ENCODE data around the gene ID4. TPM values are rescaled to one million over a fixed set of nuclear protein-coding genes. Genes with fewer than 3 reads are reported as not detected.

The ID4 gene
- total and polyA plus RNA-seq, 12 donors, result 1.2 to 9.6 (median 3.1) TPM

- Histone ChIP-seq H3K27ac (no peak overlapping the region), H3K4me3 (no peak overlapping the region), H3K27me3 (peaks cover 0 to 82% (median 49%) of the 10 kb centered on the region in 7 donors), H3K9me3 (no peaks in the 10 kb centered on the region), H3K4me1 (peaks cover 0 to 23% (median 11%) of the 10 kb centered on the region in 9 donors), H3K36me3 (no peaks in the 10 kb centered on the region)
- ATAC-seq (no peak), DNase-seq (no peak)
- intact Hi-C loops (cut with DNase I), result loop anchor here in 3 of 10 donors (5.0 to 10.0 kb wide), 3 partner anchors 34 to 846 kb away; no protein-coding TSS in a partner anchor
- WGBS, 2 donors, result 70 to 71% methylated on average over 3 of the region's 3 CpGs
- no peak for TF ChIP-seq CTCF (IDR thresholded peaks at IDR 0.05)
Measured at GRCh38 chr6:19841181-19841580, 4.0 kb downstream of the ID4 start.

- Histone ChIP-seq H3K27me3 (peaks cover 0 to 73% (median 45%) of the 10 kb centered on the region in 7 donors), H3K4me3 (no peak overlapping the region), H3K27ac (no peak overlapping the region), H3K4me1 (peaks cover 0 to 16% (median 11%) of the 10 kb centered on the region in 9 donors), H3K36me3 (no peaks in the 10 kb centered on the region), H3K9me3 (no peaks in the 10 kb centered on the region)
- ATAC-seq, result no peak
- no peak for DNase-seq
- no peak for TF ChIP-seq CTCF (IDR thresholded peaks at IDR 0.05)
- intact Hi-C loops (cut with DNase I), result loop anchor here in 3 of 10 donors (5.0 to 10.0 kb wide), 3 partner anchors 35 to 847 kb away; no protein-coding TSS in a partner anchor
- 47 to 56% methylated on average over 4 of the region's 4 CpGs for WGBS, 2 donors
Measured at GRCh38 chr6:19842030-19842615, 5.0 kb downstream of the ID4 start.

- intact Hi-C loops (cut with DNase I), result loop anchor here in 3 of 10 donors (5.0 to 10.0 kb wide), 3 partner anchors 37 to 850 kb away; no protein-coding TSS in a partner anchor
- 77 to 84% methylated on average over 2 of the region's 2 CpGs for WGBS, 2 donors
- DNase-seq (no peak), ATAC-seq (no peak)
- TF ChIP-seq CTCF (IDR thresholded peaks at IDR 0.05), result no peak
- no peak overlapping the region for H3K4me3 ChIP-seq
- peaks cover 0 to under 1% (median 0%) of the 10 kb centered on the region in 9 donors for H3K4me1 ChIP-seq
- no peak overlapping the region for H3K27ac ChIP-seq
- H3K9me3 ChIP-seq, result no peaks in the 10 kb centered on the region
- H3K27me3 ChIP-seq, result peaks cover 0 to 47% (median 27%) of the 10 kb centered on the region in 7 donors
- no peaks in the 10 kb centered on the region for H3K36me3 ChIP-seq
Measured at GRCh38 chr6:19844689-19845088, 7.5 kb downstream of the ID4 start.

DNA sequence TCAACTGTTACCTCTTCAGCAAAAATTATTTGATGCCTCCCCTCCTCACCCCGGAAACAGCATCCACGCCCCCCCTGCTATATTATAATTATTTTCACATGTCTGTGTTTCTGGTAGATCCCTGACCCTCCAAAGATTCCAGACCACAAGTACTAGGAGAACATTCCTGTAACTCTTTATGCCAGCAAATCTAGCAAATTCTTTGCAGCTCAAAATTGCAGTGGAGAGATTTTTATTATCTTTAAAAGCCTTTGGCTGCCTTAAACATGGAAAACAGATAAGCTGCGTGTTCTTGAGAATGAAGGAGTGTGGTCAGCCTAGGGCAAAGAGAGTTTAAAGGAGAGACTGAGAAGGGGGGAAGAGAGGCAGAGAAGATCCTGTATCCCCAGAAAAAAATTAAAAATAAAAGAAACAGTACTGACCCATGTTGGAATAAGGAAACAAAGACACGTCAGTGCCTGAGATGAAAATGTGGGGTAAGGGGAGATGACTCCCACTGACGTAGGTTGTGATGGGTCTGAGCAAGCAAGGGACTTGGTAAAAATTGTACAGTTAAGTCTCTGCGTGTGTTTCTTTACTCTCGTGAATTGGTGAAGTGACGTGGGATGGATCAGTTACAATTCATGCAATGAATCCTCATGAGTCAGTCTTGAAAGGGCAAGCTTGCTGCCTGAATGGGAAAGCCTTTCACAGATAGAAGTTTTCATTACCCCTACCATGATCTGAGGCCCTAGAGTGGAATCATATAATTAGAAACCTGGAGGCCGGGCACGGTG lies 8.3 kb downstream of the ID4 start:
- Histone ChIP-seq H3K36me3 (no peaks in the 10 kb centered on the region), H3K27me3 (peaks cover 0 to 41% (median 19%) of the 10 kb centered on the region in 7 donors), H3K4me1 (no peaks in the 10 kb centered on the region), H3K4me3 (no peak overlapping the region), H3K9me3 (no peaks in the 10 kb centered on the region), H3K27ac (peak overlapping the region in 1 of 10 donors; percentile 19)
- TF ChIP-seq CTCF (IDR thresholded peaks at IDR 0.05), result no peak
- ATAC-seq (no peak), DNase-seq (no peak)
- WGBS, 2 donors, result 88 to 90% methylated on average over 10 of the region's 10 CpGs
- intact Hi-C loops (cut with DNase I), result loop anchor here in 2 of 10 donors (10.0 kb wide), 2 partner anchors 821 to 851 kb away; no protein-coding TSS in a partner anchor
